ENCODE data around the gene CNR2.

Gene CNR2

DNA sequence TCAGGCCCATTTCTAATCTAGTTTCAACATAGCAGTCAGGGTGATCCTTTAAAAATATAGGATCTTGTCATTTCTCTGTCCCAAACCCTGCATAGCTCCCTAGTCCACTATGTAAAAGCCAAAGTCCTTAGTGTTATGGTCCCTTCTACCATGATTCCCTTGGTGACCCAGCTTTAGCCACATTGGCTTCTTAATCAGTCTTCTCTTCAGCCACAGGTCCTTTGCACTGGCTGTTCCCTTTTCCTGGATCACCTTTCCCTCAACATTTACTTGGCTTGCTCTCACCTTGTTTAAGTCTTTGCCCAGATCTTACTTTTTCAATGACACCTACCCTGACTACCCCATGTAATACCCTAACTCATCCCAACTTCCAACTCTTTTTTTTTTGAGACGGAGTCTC is 33.4 kb downstream of the CNR2 start:
- H3K4me3 ChIP-seq (ENCODE audit: severe bottlenecking): no peak overlapping the region
- H3K27me3 ChIP-seq (ENCODE audit: insufficient read depth, poor library complexity, severe bottlenecking): no peaks in the 10 kb centered on the region
- TF ChIP-seq, protein P1, sequence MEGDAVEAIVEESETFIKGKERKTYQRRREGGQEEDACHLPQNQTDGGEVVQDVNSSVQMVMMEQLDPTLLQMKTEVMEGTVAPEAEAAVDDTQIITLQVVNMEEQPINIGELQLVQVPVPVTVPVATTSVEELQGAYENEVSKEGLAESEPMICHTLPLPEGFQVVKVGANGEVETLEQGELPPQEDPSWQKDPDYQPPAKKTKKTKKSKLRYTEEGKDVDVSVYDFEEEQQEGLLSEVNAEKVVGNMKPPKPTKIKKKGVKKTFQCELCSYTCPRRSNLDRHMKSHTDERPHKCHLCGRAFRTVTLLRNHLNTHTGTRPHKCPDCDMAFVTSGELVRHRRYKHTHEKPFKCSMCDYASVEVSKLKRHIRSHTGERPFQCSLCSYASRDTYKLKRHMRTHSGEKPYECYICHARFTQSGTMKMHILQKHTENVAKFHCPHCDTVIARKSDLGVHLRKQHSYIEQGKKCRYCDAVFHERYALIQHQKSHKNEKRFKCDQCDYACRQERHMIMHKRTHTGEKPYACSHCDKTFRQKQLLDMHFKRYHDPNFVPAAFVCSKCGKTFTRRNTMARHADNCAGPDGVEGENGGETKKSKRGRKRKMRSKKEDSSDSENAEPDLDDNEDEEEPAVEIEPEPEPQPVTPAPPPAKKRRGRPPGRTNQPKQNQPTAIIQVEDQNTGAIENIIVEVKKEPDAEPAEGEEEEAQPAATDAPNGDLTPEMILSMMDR (IDR thresholded peaks at IDR 0.05; ENCODE audit: poor library complexity, severe bottlenecking): no peak
- H3K9me3 ChIP-seq (ENCODE audit: severe bottlenecking): peaks cover 15% of the 10 kb centered on the region
- no peaks in the 10 kb centered on the region for H3K4me1 ChIP-seq (ENCODE audit: insufficient read depth, poor library complexity, severe bottlenecking)
- ATAC-seq (ENCODE audit: low read depth) (no peak), DNase-seq (ENCODE audit: low spot score) (no peak)
- H3K36me3 ChIP-seq (ENCODE audit: low read depth): no peaks in the 10 kb centered on the region
- no peak overlapping the region for H3K27ac ChIP-seq (ENCODE audit: poor library complexity, severe bottlenecking)

DNA sequence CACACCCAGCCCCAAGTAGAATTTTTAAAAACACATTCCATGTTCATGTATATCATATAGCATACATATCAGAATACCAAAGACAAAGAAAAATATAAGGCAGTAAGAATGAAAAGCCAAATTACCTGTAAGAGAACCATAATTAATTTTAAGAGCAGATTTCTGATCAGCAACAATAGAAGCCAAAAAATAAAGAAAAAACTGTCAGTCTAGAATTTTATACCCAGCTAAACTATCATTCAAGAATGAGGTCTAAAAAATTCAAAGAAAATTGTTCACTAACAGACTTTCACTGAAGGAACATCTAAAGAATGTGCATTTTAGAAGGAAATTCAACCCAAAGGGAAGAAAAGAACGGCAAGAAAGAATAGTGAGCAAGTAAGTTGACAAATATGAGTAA is 34.5 kb downstream of the CNR2 start:
- TF ChIP-seq, protein P1 (IDR thresholded peaks at IDR 0.05; ENCODE audit: poor library complexity, severe bottlenecking): no peak
- DNase-seq (ENCODE audit: low spot score): no peak
- Histone ChIP-seq H3K27me3 (ENCODE audit: insufficient read depth, poor library complexity, severe bottlenecking) (no peaks in the 10 kb centered on the region), H3K36me3 (ENCODE audit: low read depth) (no peaks in the 10 kb centered on the region), H3K4me3 (ENCODE audit: severe bottlenecking) (no peak overlapping the region), H3K9me3 (ENCODE audit: severe bottlenecking) (peaks cover 15% of the 10 kb centered on the region), H3K4me1 (ENCODE audit: insufficient read depth, poor library complexity, severe bottlenecking) (no peaks in the 10 kb centered on the region), H3K27ac (ENCODE audit: poor library complexity, severe bottlenecking) (no peak overlapping the region)
- no peak for ATAC-seq (ENCODE audit: low read depth)

DNA sequence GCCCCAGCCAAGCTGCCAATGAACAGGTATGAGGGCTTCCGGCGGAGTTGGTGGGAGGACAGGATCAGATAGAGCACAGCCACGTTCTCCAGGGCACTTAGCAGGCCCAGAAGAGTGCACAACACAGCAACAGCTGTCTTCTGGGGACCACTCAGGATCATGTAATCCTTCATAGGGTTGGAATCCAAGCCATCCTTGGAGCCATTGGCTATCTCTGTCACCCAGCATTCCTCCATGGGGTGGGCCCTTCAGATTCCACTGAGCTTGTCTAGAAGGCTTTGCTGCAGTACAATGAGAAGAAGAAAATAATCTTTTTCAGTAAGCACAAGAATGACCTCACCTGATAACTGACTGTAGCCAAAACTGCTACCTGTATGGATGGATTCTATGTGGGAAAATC is 37.8 kb downstream of the CNR2 start:
- Histone ChIP-seq H3K27me3 (ENCODE audit: insufficient read depth, poor library complexity, severe bottlenecking) (no peaks in the 10 kb centered on the region), H3K4me3 (ENCODE audit: severe bottlenecking) (no peak overlapping the region), H3K27ac (ENCODE audit: poor library complexity, severe bottlenecking) (no peak overlapping the region), H3K9me3 (ENCODE audit: severe bottlenecking) (peaks cover 17% of the 10 kb centered on the region), H3K4me1 (ENCODE audit: insufficient read depth, poor library complexity, severe bottlenecking) (no peaks in the 10 kb centered on the region), H3K36me3 (ENCODE audit: low read depth) (no peaks in the 10 kb centered on the region)
- DNase-seq (ENCODE audit: low spot score): no peak
- ATAC-seq (ENCODE audit: low read depth): no peak
- TF ChIP-seq, protein P1 (IDR thresholded peaks at IDR 0.05; ENCODE audit: poor library complexity, severe bottlenecking): no peak

DNA sequence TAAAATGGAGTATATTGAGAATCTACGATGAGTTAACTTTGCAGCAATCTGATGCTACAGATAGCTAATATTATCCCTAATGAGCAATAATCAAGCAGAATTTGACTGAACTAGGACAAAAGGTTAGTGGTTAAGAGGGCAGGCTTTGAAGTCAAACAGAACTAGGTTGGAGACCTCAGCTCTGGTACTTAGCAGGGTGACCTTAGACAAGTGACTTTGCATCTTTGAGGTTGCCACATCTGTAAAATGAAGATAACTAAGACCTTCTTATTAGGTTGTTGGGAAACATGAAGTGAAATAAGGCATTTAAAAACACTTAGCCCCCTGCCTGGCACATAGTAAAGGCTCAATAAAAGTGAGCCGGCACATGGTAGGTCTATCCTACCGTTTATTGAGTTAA is 40.7 kb downstream of the CNR2 start:
- H3K4me3 ChIP-seq (ENCODE audit: severe bottlenecking): no peak overlapping the region
- ATAC-seq (ENCODE audit: low read depth): no peak
- H3K9me3 ChIP-seq (ENCODE audit: severe bottlenecking): peaks cover 2% of the 10 kb centered on the region

DNA sequence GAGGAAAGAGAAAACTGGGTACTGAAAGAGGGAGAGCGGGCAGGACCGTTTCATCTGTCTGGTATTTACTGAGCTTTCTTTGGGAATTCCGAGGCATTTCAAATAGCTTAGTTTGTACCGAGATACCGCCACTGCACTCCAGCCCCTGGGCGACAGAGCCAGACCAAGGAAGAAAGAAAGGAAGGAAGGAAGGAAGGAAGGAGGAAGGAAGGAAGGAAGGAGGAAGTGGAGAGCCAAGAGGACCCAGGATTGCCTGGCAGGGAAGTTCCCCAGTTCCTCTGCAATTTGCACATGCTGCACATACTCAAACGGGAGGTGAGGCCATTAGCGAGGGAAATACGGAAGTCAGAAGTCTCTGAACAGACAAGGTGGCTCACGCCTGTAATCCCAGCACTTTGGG is 44.1 kb downstream of the CNR2 start:
- peaks cover 13% of the 10 kb centered on the region for H3K36me3 ChIP-seq (ENCODE audit: low read depth)
- H3K27me3 ChIP-seq (ENCODE audit: insufficient read depth, poor library complexity, severe bottlenecking): no peaks in the 10 kb centered on the region
- TF ChIP-seq, protein P1 (IDR thresholded peaks at IDR 0.05; ENCODE audit: poor library complexity, severe bottlenecking): no peak
- peaks cover 2% of the 10 kb centered on the region for H3K9me3 ChIP-seq (ENCODE audit: severe bottlenecking)
- no peak overlapping the region for H3K27ac ChIP-seq (ENCODE audit: poor library complexity, severe bottlenecking)
- DNase-seq (ENCODE audit: low spot score): no peak
- peaks cover 26% of the 10 kb centered on the region for H3K4me1 ChIP-seq (ENCODE audit: insufficient read depth, poor library complexity, severe bottlenecking)
- H3K4me3 ChIP-seq (ENCODE audit: severe bottlenecking): no peak overlapping the region
- no peak for ATAC-seq (ENCODE audit: low read depth)

More for the DNA sequence above, 40.7 kb downstream of the CNR2 start:
- TF ChIP-seq, protein P1 (IDR thresholded peaks at IDR 0.05; ENCODE audit: poor library complexity, severe bottlenecking): no peak
- no peak overlapping the region for H3K27ac ChIP-seq (ENCODE audit: poor library complexity, severe bottlenecking)
- H3K36me3 ChIP-seq (ENCODE audit: low read depth): no peaks in the 10 kb centered on the region
- no peak for DNase-seq (ENCODE audit: low spot score)
- no peaks in the 10 kb centered on the region for H3K4me1 ChIP-seq (ENCODE audit: insufficient read depth, poor library complexity, severe bottlenecking)
- H3K27me3 ChIP-seq (ENCODE audit: insufficient read depth, poor library complexity, severe bottlenecking): no peaks in the 10 kb centered on the region

Data from RWPE2 (cell line).